Body of pancreas (tissue), 4 donors: ENCODE data around the gene TXN2.

Experiments
- CTCF ChIP-seq, 7 experiments: fragments of 450-650 bp in 4 of 7; fragments of 200-600 bp in 3 of 7; sonication (generic) in 3 of 7; IDR thresholded peaks; one replicate each; pipeline ENCODE4 v1.5.1; 2016 to 2019; ENCODE audit warnings: antibody characterized with exemption in 7 of 7
- POLR2A ChIP-seq, 3 donors: fragments of 450-650 bp; IDR thresholded peaks; one replicate each; pipeline ENCODE4 v1.6.1; 2016; ENCODE audit warnings: antibody characterized with exemption in 3 of 3, mild to moderate bottlenecking in 2 of 3

GRCh38 chr22:36431977-36432376, 49.5 kb downstream of the TXN2 start:
- TF ChIP-seq CTCF (IDR thresholded peaks at IDR 0.05), result no peak
- no peak for TF ChIP-seq POLR2A (IDR thresholded peaks at IDR 0.05)
